Dendritic cell treated with granulocyte-macrophage colony-stimulating factor and Interleukin-4, amounts not matched to agents 40 ng/mL and 50 ng/mL, for 4 days (primary cell): Measurements from ENCODE around the gene KDM6B.
"Not testable (repeated sequence)": the region's sequence is repeated elsewhere in the genome, so short reads cannot be mapped to it uniquely, and the experiment has no call there.

Experiments used
- H3K27ac Mint-ChIP-seq: one replicate; pipeline ENCODE4 v1.8.0; 2022; ENCODE audit warnings: mild to moderate bottlenecking, mixed read lengths
- H3K27me3 Mint-ChIP-seq: one replicate; pipeline ENCODE4 v1.8.0; 2022; ENCODE audit warnings: mild to moderate bottlenecking, mixed read lengths
- H3K36me3 Mint-ChIP-seq: one replicate; pipeline ENCODE4 v1.8.0; 2022; ENCODE audit warnings: low read depth, mixed read lengths
- H3K4me1 Mint-ChIP-seq: one replicate; pipeline ENCODE4 v1.8.0; 2022; ENCODE audit warnings: low read depth, mixed read lengths
- H3K4me3 Mint-ChIP-seq: one replicate; pipeline ENCODE4 v1.8.0; 2022; ENCODE audit warnings: mild to moderate bottlenecking, moderate library complexity, mixed read lengths
- H3K9me3 Mint-ChIP-seq: one replicate; pipeline ENCODE4 v1.8.0; 2022; ENCODE audit warnings: mixed read lengths
- intact Hi-C: fragments of 100-400 bp; cut with micrococcal nuclease; formaldehyde crosslinking; loops from one replicate; pipeline ENCODE4 v1.15.0; 2022

The KDM6B gene

DNA sequence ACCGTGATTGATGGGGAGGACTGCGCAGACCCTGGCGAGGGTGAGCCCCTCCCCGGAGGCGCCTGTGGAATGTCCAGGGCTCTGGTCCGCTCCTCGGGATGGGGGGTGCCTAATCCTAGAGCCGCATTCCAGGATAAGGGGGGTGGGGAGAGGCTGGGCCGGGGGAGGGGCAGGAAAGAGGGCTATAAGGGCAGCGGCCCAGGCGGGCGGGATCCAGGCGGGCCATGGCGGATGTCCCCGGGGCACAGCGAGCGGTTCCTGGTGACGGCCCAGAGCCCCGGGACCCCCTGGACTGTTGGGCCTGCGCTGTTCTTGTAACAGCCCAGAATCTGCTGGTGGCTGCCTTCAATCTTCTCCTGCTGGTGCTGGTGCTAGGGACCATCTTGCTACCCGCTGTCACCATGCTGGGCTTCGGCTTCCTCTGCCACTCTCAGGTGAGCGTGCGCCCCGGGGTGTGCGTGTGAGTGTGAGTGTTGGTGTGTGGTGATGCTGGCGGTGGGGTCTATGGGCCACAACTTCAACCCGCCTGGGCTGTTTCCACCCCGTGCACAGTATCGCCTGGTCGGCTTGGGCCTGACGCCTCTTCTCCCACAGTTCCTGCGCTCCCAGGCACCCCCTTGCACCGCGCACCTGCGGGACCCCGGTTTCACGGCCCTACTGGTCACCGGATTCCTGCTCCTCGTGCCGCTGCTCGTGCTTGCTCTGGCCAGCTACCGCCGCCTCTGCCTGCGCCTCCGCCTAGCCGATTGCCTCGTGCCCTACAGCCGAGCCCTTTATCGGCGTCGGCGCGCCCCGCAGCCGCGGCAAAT, 21.0 kb downstream of the KDM6B start, which contains the start of gene TMEM88:
Gene TMEM88, plus strand, starts transcription at position 216 of the 809 bp plus-strand sequence. Its CDS starts 9 bp downstream, at position 225.
- no peaks in the 10 kb centered on the region for H3K36me3 Mint-ChIP-seq
- H3K27me3 Mint-ChIP-seq, result no peaks in the 10 kb centered on the region
- intact Hi-C loops, result loop anchor here (5.0 kb wide), 1 partner anchor 108 kb away; no protein-coding TSS in a partner anchor
- peaks cover 27% of the 10 kb centered on the region for H3K4me1 Mint-ChIP-seq
- no peak within 1 kb of the TSS for H3K4me3 Mint-ChIP-seq
- H3K27ac Mint-ChIP-seq, result no peak within 1 kb of the TSS
- no peaks in the 10 kb centered on the region for H3K9me3 Mint-ChIP-seq

DNA sequence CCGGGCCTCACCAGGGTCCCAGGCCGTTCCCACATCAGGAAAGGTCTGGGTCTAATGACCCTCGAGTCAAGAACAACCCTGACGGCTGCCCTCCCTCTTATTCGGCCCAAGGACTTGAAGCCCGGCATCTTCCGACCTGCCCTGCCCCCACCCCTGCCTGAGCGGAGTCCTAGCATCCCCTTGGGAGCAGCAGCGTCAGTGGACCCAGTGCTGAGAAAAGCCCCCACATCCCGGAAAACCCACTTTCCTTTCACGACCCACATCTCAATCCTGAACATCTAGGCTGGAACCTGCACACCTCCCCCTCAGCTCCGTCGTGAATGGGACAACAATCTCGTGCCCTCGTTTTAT, 21.6 kb downstream of the KDM6B start:
- H3K9me3 Mint-ChIP-seq, result no peaks in the 10 kb centered on the region
- no peak overlapping the region for H3K27ac Mint-ChIP-seq
- H3K4me1 Mint-ChIP-seq, result peaks cover 22% of the 10 kb centered on the region
- intact Hi-C loops, result loop anchor here (2.0 kb wide), 1 partner anchor 13 kb away; no protein-coding TSS in a partner anchor
- H3K36me3 Mint-ChIP-seq, result no peaks in the 10 kb centered on the region
- no peaks in the 10 kb centered on the region for H3K27me3 Mint-ChIP-seq
- no peak overlapping the region for H3K4me3 Mint-ChIP-seq

DNA sequence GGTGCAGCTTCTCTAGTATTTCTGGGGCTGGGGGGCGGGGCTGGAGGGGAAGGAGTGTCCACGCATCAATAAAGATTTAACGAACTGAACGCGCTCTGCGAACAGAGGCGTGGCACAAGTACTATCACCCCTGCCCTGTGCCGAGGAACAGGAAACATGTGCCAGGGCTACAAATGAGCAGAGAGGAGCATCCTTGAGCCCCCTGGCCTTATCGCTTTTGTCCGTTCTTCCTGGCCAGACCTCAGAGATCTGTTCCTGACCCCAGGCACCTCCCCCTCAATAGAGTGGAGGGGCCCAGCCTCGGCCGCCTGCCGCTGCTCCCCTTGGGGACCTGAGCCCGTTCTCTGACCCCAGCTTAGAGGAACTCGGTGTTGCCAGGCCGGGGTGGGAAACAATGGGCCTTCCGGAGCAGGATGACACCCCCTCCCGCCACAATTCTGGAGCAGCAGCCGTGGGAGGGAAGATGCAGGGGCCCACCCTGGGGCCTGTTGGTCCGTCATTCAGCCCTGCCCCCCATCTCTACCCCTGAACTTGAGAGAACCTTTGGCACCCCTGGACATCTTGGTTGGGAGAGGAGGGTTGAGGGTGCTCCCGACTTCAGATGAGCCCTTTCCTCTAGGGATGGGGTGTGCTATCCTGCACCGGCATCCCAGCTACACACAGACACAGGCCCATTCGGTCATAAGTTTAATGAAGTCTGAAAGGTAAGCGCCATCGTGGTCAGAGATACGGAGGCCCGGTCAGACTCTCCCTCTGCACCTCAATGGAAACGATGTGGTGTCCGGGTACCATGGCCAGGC, 22.2 kb downstream of the KDM6B start:
- intact Hi-C loops, result loop anchor here (2.0 kb wide), 1 partner anchor 13 kb away; no protein-coding TSS in a partner anchor
- Mint-ChIP-seq H3K36me3 (no peaks in the 10 kb centered on the region), H3K4me1 (peaks cover 16% of the 10 kb centered on the region), H3K27me3 (no peaks in the 10 kb centered on the region), H3K9me3 (no peaks in the 10 kb centered on the region), H3K27ac (no peak overlapping the region), H3K4me3 (no peak overlapping the region)

DNA sequence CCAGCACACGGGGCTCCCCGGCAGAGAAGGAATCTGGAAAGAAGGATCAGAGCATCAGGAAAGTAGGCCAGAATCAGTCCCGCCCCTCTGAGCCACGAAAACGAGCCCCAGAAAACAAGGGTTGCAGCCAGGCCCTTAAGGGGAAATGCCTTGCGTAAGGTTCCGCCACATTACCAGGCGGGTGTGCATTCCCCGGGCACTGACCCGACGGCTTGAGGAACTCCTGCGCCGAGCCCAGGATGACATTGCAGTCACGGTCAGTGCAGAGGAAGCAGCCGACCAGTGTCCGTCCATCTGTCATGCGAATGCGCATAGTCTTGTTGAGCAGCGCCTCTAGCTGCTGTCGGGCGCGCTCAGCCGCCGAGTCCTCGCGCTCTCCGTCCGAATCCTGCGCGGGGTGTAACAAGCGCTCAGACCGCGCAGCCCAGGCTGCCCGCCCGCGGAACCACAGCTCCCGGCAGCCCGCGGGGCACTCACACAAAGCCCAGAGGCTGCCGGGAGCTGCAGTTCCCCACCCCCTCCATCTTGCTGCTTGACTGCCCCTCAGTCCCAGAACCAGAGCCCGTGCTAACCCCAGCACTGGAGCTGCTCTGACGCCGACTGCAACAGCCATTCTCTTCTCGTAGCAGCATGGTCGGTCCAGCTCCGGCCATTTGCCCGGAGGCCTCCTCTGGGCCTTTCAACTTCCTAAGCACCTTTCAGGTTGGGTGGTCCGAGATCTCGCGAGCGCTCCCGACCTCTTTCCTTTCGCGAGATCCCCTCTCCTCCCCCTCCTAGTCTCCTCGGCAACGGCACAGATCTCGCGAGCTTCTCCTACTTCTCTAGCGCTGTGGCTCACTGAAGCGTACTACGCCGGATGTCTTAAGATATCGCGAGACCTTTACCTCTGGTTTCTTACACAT, 23.0 kb downstream of the KDM6B start, which contains the start of gene NAA38:
Gene NAA38, minus strand, starts transcription at position 749 of the 902 bp plus-strand sequence. Its CDS starts 96 bp downstream, at position 653.
- peaks cover 15% of the 10 kb centered on the region for H3K4me1 Mint-ChIP-seq
- no peak within 1 kb of the TSS for H3K4me3 Mint-ChIP-seq
- no peak within 1 kb of the TSS for H3K27ac Mint-ChIP-seq
- H3K9me3 Mint-ChIP-seq, result no peaks in the 10 kb centered on the region
- intact Hi-C loops, result loop anchor here (2.0 kb wide), 1 partner anchor 14 kb away; no protein-coding TSS in a partner anchor
- H3K36me3 Mint-ChIP-seq, result no peaks in the 10 kb centered on the region
- no peaks in the 10 kb centered on the region for H3K27me3 Mint-ChIP-seq

DNA sequence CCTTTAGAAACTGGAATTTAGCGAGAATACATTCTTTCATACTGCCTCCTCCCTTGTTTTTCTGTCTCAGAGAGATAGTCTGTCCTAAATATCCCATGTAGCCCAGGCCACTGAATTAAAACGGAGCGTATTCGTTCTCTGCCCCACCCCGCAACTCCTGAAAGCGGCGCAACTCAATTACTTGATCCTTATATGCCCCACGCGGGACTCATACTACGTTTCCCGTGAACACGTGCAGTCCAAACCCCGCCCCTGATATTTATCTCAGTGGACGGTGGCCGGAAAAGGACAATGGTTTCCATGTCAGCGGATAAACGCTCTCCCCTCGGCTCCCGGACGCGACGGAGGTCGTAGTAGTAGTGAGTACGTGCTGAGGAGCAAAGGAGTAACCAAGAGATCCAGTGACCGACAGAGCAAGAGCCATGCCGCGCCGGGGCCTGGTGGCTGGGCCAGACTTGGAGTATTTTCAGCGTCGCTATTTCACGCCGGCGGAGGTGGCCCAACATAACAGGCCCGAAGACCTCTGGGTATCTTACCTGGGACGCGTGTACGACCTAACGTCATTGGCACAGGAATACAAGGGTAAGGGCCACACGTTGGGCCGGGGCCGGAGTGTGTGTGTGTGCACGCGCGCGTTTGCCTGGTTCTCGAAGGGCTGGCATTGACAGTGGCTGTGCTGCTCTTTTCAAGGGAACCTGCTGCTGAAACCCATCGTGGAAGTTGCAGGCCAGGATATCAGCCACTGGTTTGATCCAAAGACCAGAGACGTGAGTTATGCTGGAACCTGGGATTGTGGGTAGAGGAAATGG, 23.9 kb downstream of the KDM6B start, which contains the start of gene CYB5D1:
Gene CYB5D1, plus strand, starts transcription at position 291 of the 809 bp plus-strand sequence. Its CDS starts 132 bp downstream, at position 423.
- H3K36me3 Mint-ChIP-seq, result no peaks in the 10 kb centered on the region
- H3K27ac Mint-ChIP-seq, result no peak within 1 kb of the TSS
- peaks cover 13% of the 10 kb centered on the region for H3K4me1 Mint-ChIP-seq
- H3K9me3 Mint-ChIP-seq, result no peaks in the 10 kb centered on the region
- intact Hi-C loops, result loop anchor here (2.0 kb wide), 1 partner anchor 15 kb away; no protein-coding TSS in a partner anchor
- no peak within 1 kb of the TSS for H3K4me3 Mint-ChIP-seq
- no peaks in the 10 kb centered on the region for H3K27me3 Mint-ChIP-seq

DNA sequence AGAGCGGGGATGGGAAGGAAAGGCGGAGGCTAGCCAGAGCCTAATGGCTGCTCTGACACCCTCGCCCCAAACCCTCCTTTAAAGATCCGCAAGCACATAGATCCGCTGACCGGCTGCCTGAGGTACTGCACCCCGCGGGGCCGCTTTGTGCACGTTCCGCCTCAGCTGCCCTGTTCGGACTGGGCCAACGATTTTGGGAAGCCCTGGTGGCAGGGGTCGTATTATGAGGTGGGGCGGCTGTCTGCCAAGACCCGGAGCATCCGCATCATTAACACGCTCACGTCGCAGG, 24.4 kb downstream of the KDM6B start:
- Mint-ChIP-seq H3K9me3 (no peaks in the 10 kb centered on the region), H3K4me3 (no peak overlapping the region), H3K27ac (no peak overlapping the region), H3K4me1 (peaks cover 13% of the 10 kb centered on the region), H3K27me3 (no peaks in the 10 kb centered on the region), H3K36me3 (no peaks in the 10 kb centered on the region)
- intact Hi-C loops, result no loop called here

DNA sequence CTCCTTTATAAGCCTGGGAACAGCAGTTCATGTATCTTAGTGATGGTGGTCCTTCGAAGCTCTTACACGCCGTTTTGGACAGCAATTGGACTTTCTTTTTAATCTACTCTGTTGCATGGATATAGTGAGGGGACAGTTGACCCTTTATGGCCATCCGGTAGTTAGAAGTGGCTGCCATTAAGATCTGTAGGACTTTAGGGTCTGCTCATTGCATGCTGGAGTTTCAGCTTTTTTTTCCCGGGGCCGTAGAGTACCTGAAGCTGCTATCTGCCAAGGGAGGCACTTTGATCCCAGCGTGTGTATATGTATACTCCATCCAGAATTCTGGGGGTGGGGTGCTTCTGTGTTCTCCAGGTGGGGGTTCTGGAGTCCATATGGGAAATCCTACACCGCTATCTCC, 25.0 kb downstream of the KDM6B start:
- no peaks in the 10 kb centered on the region for H3K9me3 Mint-ChIP-seq
- no peaks in the 10 kb centered on the region for H3K36me3 Mint-ChIP-seq
- no peaks in the 10 kb centered on the region for H3K27me3 Mint-ChIP-seq
- no peak overlapping the region for H3K4me3 Mint-ChIP-seq
- peaks cover 13% of the 10 kb centered on the region for H3K4me1 Mint-ChIP-seq
- H3K27ac Mint-ChIP-seq, result no peak overlapping the region
- intact Hi-C loops, result no loop called here

DNA sequence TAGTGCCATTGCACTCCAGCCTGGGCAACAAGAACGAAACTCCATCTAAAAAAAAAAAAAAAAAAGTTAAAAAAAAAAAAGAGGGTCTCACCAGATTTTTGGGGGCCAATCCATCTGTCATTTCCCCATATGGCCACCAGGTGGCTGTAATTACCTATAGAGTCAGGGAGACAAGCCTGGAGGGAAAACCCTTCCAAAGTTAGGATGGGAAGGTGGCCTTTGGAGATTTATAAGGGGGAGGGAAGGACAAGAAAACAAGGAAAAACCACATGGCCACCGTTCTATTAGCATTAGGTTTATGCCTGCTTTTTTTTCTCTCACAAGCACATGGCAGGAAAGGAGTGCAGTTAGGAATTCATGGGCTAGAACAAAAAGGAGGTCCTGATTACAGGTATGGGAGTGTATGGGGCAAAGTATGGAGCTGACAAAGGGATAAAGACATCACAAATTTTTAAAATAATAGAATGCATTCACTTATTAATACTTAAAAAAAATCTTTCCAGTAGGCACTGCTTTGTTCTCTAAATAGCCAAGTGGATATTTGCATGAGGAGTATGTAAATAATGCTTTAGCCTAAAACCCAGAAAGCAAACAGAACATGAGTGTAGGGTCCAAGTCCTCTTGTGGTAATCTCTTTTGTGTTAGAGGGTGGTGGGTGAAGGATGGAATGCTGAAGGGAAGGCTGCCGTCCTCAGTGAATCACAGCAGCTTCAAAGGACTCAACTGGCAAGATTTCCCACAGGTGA, 28.8 kb downstream of the KDM6B start:
- H3K4me1 Mint-ChIP-seq, result peaks cover 19% of the 10 kb centered on the region
- H3K27ac Mint-ChIP-seq, result no peak overlapping the region
- intact Hi-C loops, result loop anchor here (1.0 to 5.0 kb wide), 3 partner anchors 26 to 129 kb away; partner anchors contain the start of gene CHD3
- no peaks in the 10 kb centered on the region for H3K36me3 Mint-ChIP-seq
- no peak overlapping the region for H3K4me3 Mint-ChIP-seq
- no peaks in the 10 kb centered on the region for H3K27me3 Mint-ChIP-seq
- no peaks in the 10 kb centered on the region for H3K9me3 Mint-ChIP-seq

DNA sequence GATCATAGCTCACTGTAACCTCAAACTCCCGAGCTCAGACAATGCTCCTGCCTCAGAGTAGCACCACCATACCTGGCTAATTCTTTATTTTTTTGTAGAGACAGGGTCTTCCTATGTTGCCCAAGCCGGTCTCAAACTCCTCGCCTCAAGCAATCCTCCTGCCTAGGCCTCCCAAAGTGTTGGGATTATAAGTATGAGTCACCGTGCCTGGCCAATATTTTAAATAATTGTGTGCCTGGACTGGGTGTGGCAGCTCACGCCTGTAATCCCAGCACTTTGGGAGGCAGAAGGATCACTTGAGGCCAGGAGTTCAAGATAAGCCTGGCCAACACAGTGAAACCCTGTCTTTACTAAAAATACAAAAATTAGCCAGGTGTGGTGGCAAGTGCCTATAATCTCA, 30.4 kb downstream of the KDM6B start:
- not testable (repeated sequence) for H3K4me3 Mint-ChIP-seq, H3K27me3 Mint-ChIP-seq, H3K27ac Mint-ChIP-seq, H3K9me3 Mint-ChIP-seq, H3K36me3 Mint-ChIP-seq
- intact Hi-C loops, result loop anchor here (5.0 kb wide), 1 partner anchor 128 kb away; no protein-coding TSS in a partner anchor
- peaks cover 29% of the 10 kb centered on the region for H3K4me1 Mint-ChIP-seq

DNA sequence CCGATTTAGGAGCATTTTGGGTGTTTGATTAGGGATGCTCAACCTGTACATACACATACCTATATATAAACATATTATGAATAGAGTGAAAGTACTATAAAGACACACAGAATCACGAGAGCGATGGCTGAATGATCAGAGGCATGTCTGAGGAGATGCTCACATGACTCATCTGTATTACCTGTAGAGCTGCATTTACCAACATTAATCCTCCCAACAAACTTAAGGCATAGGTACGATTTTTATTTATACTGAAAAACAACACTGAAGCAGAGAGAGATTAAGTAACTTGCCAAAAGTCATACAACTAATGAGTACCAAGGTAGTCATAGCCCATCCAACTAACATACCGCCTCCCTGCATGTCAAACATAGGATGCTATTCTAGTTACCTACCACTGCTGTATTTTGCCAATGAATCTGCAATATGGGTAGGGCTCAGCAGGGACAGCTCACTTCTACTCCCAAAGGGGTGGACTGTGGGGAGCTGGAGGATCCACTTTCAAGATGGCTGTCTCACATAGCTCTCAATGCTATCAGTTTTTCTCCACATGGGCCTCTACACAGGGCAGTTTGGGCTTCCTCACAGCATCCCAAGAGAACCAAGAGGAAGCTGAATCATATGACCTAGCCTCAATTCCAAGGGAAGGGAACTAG, 31.1 kb downstream of the KDM6B start:
- H3K4me3 Mint-ChIP-seq, result no peak overlapping the region
- no peaks in the 10 kb centered on the region for H3K36me3 Mint-ChIP-seq
- H3K27ac Mint-ChIP-seq, result no peak overlapping the region
- H3K9me3 Mint-ChIP-seq, result no peaks in the 10 kb centered on the region
- intact Hi-C loops, result loop anchor here (5.0 kb wide), 1 partner anchor 127 kb away; no protein-coding TSS in a partner anchor
- H3K4me1 Mint-ChIP-seq, result peaks cover 29% of the 10 kb centered on the region
- no peaks in the 10 kb centered on the region for H3K27me3 Mint-ChIP-seq

DNA sequence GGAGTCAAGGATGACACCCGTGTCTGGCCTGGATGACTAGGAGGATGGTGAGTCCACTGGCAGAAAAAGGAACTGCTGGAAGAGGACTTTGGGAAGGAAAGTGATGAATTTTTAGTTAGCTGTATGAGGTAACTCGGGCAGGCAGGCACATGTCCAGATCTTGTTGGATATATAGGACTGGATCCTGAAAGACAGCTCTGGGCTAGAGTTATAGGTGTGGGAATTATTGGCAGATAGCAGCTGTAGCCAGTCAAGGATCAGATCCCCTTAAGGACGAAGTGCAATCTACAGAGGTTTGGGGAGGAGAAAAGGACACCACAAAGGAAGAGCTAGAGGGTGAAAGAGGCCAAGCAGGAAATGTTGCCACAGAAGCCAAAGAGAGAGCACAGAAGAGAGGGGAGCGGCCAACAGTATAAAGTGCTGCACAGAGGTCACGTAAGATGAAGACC, 33.9 kb downstream of the KDM6B start:
- Mint-ChIP-seq H3K27me3 (no peaks in the 10 kb centered on the region), H3K4me3 (no peak overlapping the region), H3K36me3 (no peaks in the 10 kb centered on the region), H3K27ac (peak overlapping the region; percentile 59), H3K4me1 (peaks cover 29% of the 10 kb centered on the region), H3K9me3 (no peaks in the 10 kb centered on the region)
- intact Hi-C loops, result no loop called here

DNA sequence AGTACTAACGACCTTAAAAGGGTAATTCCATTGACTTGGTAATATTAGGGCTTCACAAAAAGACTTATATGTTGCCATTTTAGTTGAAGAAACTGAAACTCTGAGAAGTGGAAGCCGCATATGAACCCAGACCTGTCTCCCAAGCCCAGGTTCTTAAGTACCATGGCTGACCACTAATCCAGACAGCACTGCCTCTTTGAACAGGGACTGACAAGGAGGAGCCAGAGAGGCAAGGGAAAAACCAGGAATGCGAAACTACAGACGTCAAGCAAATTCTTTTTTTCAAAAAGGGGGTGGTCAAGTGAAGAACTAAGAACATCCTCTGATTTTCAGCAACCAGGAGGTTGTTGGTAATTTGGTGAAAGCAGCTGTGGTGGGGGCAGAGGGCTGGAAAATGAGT, 39.0 kb downstream of the KDM6B start:
- Mint-ChIP-seq H3K27me3 (no peaks in the 10 kb centered on the region), H3K9me3 (no peaks in the 10 kb centered on the region), H3K27ac (peak overlapping the region; percentile 4), H3K4me1 (peaks cover 50% of the 10 kb centered on the region), H3K4me3 (no peak overlapping the region), H3K36me3 (no peaks in the 10 kb centered on the region)
- intact Hi-C loops, result no loop called here
